Ramos (cell line): ENCODE measurements around the gene IGLL1.

Experiments
- in situ Hi-C: fragments of 300-500 bp; cut with MboI; formaldehyde crosslinking; loops from one replicate; pipeline ENCODE4 v1.14.3; 2022; ENCODE audit warnings: low sequenced_read_pairs; ENCODE audit not compliant: unreplicated experiment

IGLL1 gene

GRCh38 chr22:23579870-23580575, at the start of gene IGLL1:
TSS of gene IGLL1 (minus strand) at chr22:23580290. CDS start at chr22:23580190, 100 bp downstream.
- in situ Hi-C loops = no loop called here

DNA sequence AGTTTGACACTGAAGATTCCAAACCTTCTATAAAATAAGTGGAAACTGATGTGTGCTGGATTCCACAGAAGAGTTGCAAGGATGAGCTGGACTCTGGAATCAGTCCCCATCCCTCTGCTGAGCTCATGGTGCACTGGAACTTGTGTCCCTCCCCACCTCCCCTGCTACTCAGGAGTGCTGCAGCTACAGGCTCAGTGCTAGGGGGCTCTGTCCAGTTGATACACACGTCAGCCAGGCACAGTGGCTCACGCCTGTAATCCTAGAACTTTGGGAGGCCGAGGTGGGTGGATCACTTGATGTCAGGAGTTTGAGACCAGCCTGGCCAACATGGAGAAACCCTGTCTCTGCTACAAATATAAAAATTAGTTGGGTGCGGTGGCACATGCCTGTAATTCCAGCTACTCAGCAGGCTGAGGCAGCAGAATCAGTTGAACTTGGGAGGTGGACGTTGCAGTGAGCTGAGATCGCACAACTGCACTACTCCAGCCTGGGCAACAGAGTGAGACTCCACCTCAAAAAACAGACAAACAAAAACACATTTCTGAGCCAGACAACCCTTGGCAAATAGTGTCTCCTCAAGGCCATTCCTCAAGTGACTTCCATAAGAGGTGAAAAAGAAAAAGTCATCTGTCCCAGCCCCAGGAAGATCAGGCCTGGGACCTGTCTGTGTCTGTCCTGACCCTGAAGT, 48.1 kb upstream of the IGLL1 start:
- in situ Hi-C loops = loop anchor here (10.0 kb wide), 1 partner anchor 137 kb away; the partner anchor contains the start of genes C22orf15 and CHCHD10

GRCh38 chr22:23627401-23628055, 47.4 kb upstream of the IGLL1 start:
- in situ Hi-C loops = loop anchor here (10.0 kb wide), 1 partner anchor 137 kb away; the partner anchor contains the start of genes C22orf15 and CHCHD10

- in situ Hi-C loops = loop anchor here (10.0 kb wide), 1 partner anchor 138 kb away; the partner anchor contains the start of genes C22orf15 and CHCHD10
These were observed 46.3 kb upstream of the IGLL1 start for GRCh38 chr22:23626286-23626975.

DNA sequence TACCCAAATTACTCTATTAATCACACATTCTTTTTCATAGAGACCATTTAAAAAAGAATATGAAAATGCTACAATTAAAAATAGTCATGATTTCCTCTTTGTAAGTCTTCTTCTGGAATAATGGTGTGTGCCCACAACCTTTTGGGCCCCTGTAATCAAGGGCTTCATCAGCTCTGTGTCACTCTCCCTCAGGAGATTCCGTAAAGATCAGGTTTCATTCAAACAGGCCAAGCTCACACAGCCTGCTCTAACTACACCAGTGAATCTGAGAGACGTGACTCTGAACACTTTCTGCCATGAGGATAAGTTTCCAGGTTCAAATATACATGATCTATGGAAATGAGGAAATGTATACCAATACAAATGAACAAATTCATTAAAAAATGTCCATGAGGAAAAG, 42.5 kb upstream of the IGLL1 start:
- in situ Hi-C loops = loop anchor here (10.0 kb wide), 1 partner anchor 142 kb away; the partner anchor contains the start of genes C22orf15 and CHCHD10

GRCh38 chr22:23621916-23622315, 41.8 kb upstream of the IGLL1 start:
- in situ Hi-C loops = loop anchor here (10.0 kb wide), 1 partner anchor 143 kb away; the partner anchor contains the start of genes C22orf15 and CHCHD10

DNA sequence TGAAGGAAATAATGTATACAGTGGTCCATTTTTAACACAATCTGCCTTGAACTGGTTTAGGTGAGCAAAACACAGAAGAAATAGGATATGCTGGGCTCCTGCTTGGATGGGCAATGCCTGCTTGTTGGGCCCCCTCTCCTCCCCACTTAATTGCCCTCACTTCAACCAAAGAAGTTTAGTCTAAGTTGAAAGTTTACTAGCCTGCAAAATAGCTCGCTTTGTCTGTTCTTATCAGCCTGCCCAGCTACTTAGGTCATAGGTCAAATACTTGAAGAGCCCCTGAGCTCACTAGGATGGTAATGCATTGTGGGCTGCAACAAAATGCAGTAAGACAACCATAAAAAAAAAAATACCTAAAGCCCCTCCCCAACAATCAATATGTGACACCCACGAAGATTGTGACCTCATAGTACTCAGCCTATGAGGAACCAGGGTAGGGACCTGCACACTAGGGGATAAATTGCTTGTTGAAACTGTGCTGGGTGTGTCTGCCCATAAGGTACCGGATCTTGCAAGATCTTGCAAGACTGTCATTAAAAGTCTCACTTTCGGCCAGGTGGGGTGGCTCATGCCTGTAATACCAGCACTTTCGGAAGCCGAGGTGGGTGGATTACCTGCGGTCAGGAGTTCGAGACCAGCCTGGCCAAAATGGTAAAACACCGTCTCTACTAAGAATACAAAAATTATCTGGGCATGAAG, 41.1 kb upstream of the IGLL1 start:
- in situ Hi-C loops = loop anchor here (10.0 kb wide), 1 partner anchor 144 kb away; the partner anchor contains the start of genes C22orf15 and CHCHD10

DNA sequence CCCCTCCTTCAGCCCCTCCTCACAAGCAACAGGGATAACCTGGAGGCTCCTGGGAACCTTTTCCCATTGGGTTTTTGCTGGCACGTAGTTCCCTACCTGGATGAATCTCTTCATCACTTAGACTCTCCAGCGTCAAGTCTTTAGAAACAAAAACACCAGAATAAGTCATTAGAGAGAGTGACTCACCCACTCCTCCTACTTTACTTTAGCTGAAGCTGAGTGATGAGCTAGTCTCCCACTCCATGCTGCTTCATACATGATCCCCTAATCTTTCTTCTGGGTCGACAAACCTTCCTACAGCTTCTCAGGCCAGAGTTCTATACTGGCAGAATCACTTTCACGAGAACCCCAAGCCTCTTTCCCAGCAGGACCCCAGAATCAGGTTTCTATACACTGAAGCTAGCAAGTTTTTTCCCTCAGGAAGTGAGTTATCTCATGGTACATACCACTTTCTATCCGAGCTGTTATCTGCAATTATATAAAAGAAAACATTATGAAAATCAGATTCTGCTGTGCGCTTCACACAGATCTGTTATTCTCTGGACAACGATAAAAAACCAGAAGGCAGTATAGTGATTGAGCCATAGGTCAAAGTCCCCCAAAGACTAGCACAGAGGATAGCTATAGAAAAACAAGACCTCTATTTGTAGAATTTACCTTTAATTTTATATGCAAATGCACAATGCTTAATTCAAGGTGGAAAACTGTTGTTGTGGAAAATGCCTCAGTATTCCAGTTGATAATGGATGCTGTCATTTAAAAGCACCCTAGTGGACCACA, 33.3 kb upstream of the IGLL1 start:
- in situ Hi-C loops = loop anchor here (10.0 kb wide), 1 partner anchor 241 kb away; the partner anchor contains the start of gene SLC2A11

DNA sequence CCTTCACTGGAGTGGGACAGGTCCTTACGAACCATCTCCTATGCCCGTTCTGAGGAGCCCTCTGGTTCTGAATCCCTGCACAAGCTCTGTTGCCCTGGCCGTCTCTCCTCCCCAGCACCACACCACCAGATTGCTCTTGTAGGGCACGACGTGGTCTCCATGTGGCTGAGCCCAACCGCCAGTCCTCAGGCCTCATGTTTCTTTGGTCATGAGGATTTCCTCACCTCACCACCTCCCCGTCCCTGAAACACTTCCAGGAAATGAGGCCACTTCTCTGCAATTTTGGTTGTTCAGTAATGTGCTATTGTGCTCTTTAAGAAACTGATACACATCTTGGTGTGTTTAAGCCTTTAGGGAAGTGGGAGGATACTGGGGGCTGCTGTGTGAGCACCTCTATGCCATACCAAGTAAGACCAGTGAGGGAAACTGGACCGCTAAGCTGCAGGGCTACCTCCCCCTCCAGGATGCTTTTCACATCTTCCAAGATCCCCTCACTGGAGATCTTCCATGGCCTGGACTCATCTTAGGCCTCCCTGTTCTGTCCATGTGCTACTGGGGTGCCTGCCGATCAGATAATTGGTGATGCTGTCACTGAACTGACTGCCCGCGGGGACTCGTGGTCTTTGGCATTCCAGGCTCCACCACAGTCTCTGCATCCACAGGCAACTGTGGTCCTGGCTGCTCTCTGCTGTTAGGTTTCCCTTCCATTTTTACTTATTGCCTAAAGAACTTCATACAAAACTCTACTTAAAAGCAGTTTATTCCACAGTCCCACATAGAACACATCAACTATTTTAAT, 30.1 kb upstream of the IGLL1 start:
- in situ Hi-C loops = loop anchor here (10.0 kb wide), 1 partner anchor 245 kb away; the partner anchor contains the start of gene SLC2A11

- in situ Hi-C loops = no loop called here
These were observed 28.5 kb upstream of the IGLL1 start for GRCh38 chr22:23608583-23608982.

DNA sequence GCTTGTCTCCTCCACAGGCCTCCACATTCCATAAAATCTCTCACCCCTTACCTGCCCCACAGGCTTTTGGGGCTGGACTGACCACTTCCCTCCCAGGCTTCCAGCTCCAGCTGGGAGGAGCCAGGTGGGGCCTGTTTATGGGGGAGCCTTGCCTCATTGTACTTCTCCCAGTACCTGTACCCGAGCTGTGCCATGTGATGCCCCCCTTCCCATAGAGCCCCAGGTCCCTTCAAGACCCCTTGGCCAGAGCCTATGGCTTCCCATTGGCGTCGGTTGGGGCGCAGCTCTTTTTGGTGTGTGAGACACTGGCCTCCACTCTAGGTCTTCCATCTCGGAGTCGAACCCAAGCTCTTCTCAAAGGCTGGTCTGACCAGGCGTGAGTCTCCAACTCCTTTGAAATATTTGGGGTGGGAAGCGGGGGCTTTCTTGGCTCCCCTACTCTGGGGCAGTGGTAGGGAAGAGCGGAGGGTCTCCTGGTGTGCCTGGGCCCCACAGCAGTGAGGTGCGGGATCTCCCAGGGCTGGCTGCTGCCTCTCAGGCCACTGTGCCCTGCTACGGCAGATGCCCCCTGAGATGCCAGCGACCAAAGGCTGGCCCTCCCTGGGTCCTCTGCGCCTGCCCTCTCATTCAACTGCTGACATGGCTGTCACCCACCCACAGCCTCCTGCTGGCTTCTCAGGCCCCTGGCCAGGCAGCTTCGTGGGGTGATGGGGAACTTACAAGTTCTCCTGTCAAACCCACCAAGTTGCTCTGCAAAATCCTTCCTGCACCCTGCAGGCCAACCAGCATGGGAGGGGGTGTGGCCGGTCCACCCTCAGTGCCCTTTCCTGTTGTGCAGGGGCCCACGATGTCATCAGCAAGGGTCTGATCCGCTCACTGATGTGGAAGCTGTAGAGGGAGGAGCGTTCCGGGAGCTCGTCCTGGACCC, 26.4 kb upstream of the IGLL1 start:
- in situ Hi-C loops = no loop called here

GRCh38 chr22:23604939-23605712, 25.0 kb upstream of the IGLL1 start:
- in situ Hi-C loops = no loop called here

- in situ Hi-C loops = no loop called here
These were observed 23.2 kb upstream of the IGLL1 start for GRCh38 chr22:23603266-23603665.

- in situ Hi-C loops = loop anchor here (10.0 kb wide), 2 partner anchors 54 to 1836 kb away; no protein-coding TSS in a partner anchor
These were observed 18.9 kb upstream of the IGLL1 start for GRCh38 chr22:23598805-23599518.

- in situ Hi-C loops = loop anchor here (10.0 kb wide), 2 partner anchors 53 to 1837 kb away; no protein-coding TSS in a partner anchor
These were observed 17.6 kb upstream of the IGLL1 start for GRCh38 chr22:23597576-23598268.
